C4-2B (cell line): Measurements from ENCODE around the gene PLA2G4F.

Experiments
- H3K27ac ChIP-seq: fragments of 450-650 bp; 2 replicates; pipeline ENCODE4 v1.5.1; 2017
- CTCF ChIP-seq: fragments of 450-650 bp; conservative IDR thresholded peaks from 2 replicates; pipeline ENCODE4 v1.5.1; 2017; ENCODE audit warnings: mild to moderate bottlenecking
- ZFX ChIP-seq: fragments of 450-650 bp; IDR thresholded peaks from 2 replicates; pipeline ENCODE4 v1.6.1; 2017

Gene PLA2G4F

GRCh38 chr15:42193383-42193782 is 36.9 kb upstream of the PLA2G4F start:
- TF ChIP-seq ZFX (no peak), CTCF (no peak)
- no peak overlapping the region for H3K27ac ChIP-seq

GRCh38 chr15:42191610-42192346 is 35.3 kb upstream of the PLA2G4F start:
- no peak for TF ChIP-seq CTCF
- TF ChIP-seq ZFX = no peak

GRCh38 chr15:42190370-42190769 is 33.9 kb upstream of the PLA2G4F start:
- no peak overlapping the region for H3K27ac ChIP-seq
- TF ChIP-seq ZFX = no peak
- TF ChIP-seq CTCF = no peak

More at GRCh38 chr15:42191610-42192346, 35.3 kb upstream of the PLA2G4F start:
- H3K27ac ChIP-seq = no peak overlapping the region

- TF ChIP-seq CTCF = no peak
- no peak for TF ChIP-seq ZFX
- H3K27ac ChIP-seq = no peak overlapping the region
Observed at GRCh38 chr15:42185801-42186200, 29.4 kb upstream of the PLA2G4F start.

- no peak for TF ChIP-seq CTCF
- TF ChIP-seq ZFX = no peak
- no peak overlapping the region for H3K27ac ChIP-seq
Observed at GRCh38 chr15:42184736-42185135, 28.3 kb upstream of the PLA2G4F start.

GRCh38 chr15:42184296-42184695 is 27.9 kb upstream of the PLA2G4F start:
- TF ChIP-seq CTCF (no peak), ZFX (no peak)
- H3K27ac ChIP-seq = no peak overlapping the region

- no peak for TF ChIP-seq CTCF
- TF ChIP-seq ZFX = no peak
- no peak overlapping the region for H3K27ac ChIP-seq
Observed at GRCh38 chr15:42182961-42183360, 26.5 kb upstream of the PLA2G4F start.
